ENCODE data around the gene PDGFRB.

PDGFRB gene

GRCh38 chr5:150131978-150132694 is 23.5 kb downstream of the PDGFRB start:
- Histone ChIP-seq H4K20me1 (ENCODE audit: low read depth, low read length) (no peaks in the 10 kb centered on the region), H3K27ac (ENCODE audit: low read depth, low read length) (no peak overlapping the region), H3K27me3 (ENCODE audit: low read length) (no peaks in the 10 kb centered on the region), H3K9me3 (ENCODE audit: insufficient read depth, low read length) (no peaks in the 10 kb centered on the region), H3K4me2 (ENCODE audit: low read depth, low read length, poor library complexity, severe bottlenecking) (no peak overlapping the region), H3K9me2 (replicated peaks; ENCODE audit: insufficient read depth, low read length) (no peaks in the 10 kb centered on the region), H2AFZ (ENCODE audit: low read depth, low read length, severe bottlenecking) (no peak overlapping the region), H3F3A (ENCODE audit: insufficient read depth) (no peaks in the 10 kb centered on the region), H3K79me2 (ENCODE audit: insufficient read depth, low read length) (no peaks in the 10 kb centered on the region), H3K36me3 (ENCODE audit: low read length) (no peaks in the 10 kb centered on the region), H3K4me3 (ENCODE audit: insufficient read depth, low read length, poor library complexity, severe bottlenecking) (no peak overlapping the region), H3K9ac (ENCODE audit: low read length) (no peak overlapping the region)
- TF ChIP-seq CTCF (IDR thresholded peaks at IDR 0.05; ENCODE audit: insufficient read depth, low read length, poor library complexity, severe bottlenecking) = no peak
- TF ChIP-seq EZH2phosphoT487 (conservative IDR thresholded peaks at IDR 0.05; ENCODE audit: low read length) = no peak

DNA sequence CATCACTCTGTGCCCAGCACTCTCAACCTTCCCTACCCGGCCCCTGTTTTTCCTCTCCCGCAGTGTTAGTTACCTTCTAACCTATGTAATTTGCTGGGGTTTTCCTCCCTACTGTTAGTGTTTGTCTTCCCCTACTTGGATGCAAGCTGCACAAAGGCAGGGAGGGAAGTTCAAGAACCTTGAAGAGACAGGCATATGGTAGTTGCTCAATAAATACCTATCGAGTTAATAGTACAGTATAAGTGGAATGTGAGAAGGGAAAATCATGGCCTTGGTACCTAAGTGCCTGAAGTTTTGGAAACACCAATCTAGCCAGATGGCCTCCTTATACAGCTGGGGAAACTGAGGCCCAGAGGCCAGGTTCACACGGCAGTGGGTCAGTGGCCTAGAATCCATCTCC is 24.2 kb downstream of the PDGFRB start:
- no peaks in the 10 kb centered on the region for H4K20me1 ChIP-seq (ENCODE audit: low read depth, low read length)
- no peak overlapping the region for H3K27ac ChIP-seq (ENCODE audit: low read depth, low read length)
- H3K27me3 ChIP-seq (ENCODE audit: low read length) = no peaks in the 10 kb centered on the region
- H3K4me2 ChIP-seq (ENCODE audit: low read depth, low read length, poor library complexity, severe bottlenecking) = no peak overlapping the region
- H3K9me3 ChIP-seq (ENCODE audit: insufficient read depth, low read length) = no peaks in the 10 kb centered on the region
- H3F3A ChIP-seq (ENCODE audit: insufficient read depth) = no peaks in the 10 kb centered on the region
- TF ChIP-seq CTCF (IDR thresholded peaks at IDR 0.05; ENCODE audit: insufficient read depth, low read length, poor library complexity, severe bottlenecking) = no peak
- no peak for TF ChIP-seq EZH2phosphoT487 (conservative IDR thresholded peaks at IDR 0.05; ENCODE audit: low read length)
- no peaks in the 10 kb centered on the region for H3K9me2 ChIP-seq (replicated peaks; ENCODE audit: insufficient read depth, low read length)
- no peaks in the 10 kb centered on the region for H3K79me2 ChIP-seq (ENCODE audit: insufficient read depth, low read length)
- no peak overlapping the region for H2AFZ ChIP-seq (ENCODE audit: low read depth, low read length, severe bottlenecking)
- no peak overlapping the region for H3K4me3 ChIP-seq (ENCODE audit: insufficient read depth, low read length, poor library complexity, severe bottlenecking)
- no peaks in the 10 kb centered on the region for H3K36me3 ChIP-seq (ENCODE audit: low read length)
- no peak overlapping the region for H3K9ac ChIP-seq (ENCODE audit: low read length)

DNA sequence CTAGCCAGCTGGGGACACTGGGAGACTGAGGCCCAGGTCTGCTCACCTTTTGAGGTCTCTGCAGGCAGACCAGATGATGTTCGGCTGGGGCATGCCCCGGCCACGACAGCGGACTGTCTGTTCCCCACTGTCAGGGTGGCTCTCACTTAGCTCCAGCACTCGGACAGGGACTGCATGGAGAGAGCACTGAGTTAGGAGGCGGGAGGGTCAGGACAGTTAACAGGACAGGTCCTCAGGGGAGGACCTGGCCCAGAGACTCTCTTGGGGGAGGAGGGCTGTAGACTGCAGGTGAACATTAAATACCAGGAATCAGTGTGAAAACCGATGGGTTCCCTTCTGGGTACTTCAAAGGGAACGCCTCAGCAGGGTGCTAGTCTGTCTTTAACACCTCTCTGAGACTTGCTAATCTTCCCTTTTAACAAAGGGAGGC is 25.1 kb downstream of the PDGFRB start:
- H3K27ac ChIP-seq (ENCODE audit: low read depth, low read length) = no peak overlapping the region
- H3K79me2 ChIP-seq (ENCODE audit: insufficient read depth, low read length) = no peaks in the 10 kb centered on the region
- H3K27me3 ChIP-seq (ENCODE audit: low read length) = no peaks in the 10 kb centered on the region
- H3K9me3 ChIP-seq (ENCODE audit: insufficient read depth, low read length) = no peaks in the 10 kb centered on the region
- no peak overlapping the region for H3K4me2 ChIP-seq (ENCODE audit: low read depth, low read length, poor library complexity, severe bottlenecking)
- H4K20me1 ChIP-seq (ENCODE audit: low read depth, low read length) = no peaks in the 10 kb centered on the region
- H3F3A ChIP-seq (ENCODE audit: insufficient read depth) = no peaks in the 10 kb centered on the region
- no peaks in the 10 kb centered on the region for H3K36me3 ChIP-seq (ENCODE audit: low read length)
- no peak overlapping the region for H3K4me3 ChIP-seq (ENCODE audit: insufficient read depth, low read length, poor library complexity, severe bottlenecking)
- TF ChIP-seq CTCF (IDR thresholded peaks at IDR 0.05; ENCODE audit: insufficient read depth, low read length, poor library complexity, severe bottlenecking) = no peak
- no peaks in the 10 kb centered on the region for H3K9me2 ChIP-seq (replicated peaks; ENCODE audit: insufficient read depth, low read length)
- H2AFZ ChIP-seq (ENCODE audit: low read depth, low read length, severe bottlenecking) = no peak overlapping the region
- H3K9ac ChIP-seq (ENCODE audit: low read length) = no peak overlapping the region

Data from SU-DHL-6 (cell line).